Cardiac fibroblast (primary cell): Measurements from ENCODE around the gene ENTPD2.

Experiments
- DNase-seq, 2 donors: peaks; one replicate each; pipeline versions ENCODE4 v3.0.0 to v3.0.0-alpha.2; 2010; ENCODE audit warnings: low read depth in 2 of 2
- H3K4me3 ChIP-seq, 2 donors: replicated peaks in 1 of 2; 1 replicate in 1 of 2; 2 replicates in 1 of 2; pipeline ENCODE4 v1.5.1; 2011; ENCODE audit warnings: low read depth in 2 of 2, low read length in 2 of 2, mild to moderate bottlenecking in 2 of 2, moderate library complexity in 1 of 2
- TF ChIP-seq, protein P1 (sequence below): IDR thresholded peaks from one replicate; pipeline ENCODE4 v1.5.1; 2011; ENCODE audit warnings: low read depth, mild to moderate bottlenecking, low read length, inconsistent platforms

Gene ENTPD2

GRCh38 chr9:137052998-137053943, 590 bp downstream of the ENTPD2 start:
- no peak overlapping the region for H3K4me3 ChIP-seq
- DNase-seq, result no peak
- TF ChIP-seq, protein P1, sequence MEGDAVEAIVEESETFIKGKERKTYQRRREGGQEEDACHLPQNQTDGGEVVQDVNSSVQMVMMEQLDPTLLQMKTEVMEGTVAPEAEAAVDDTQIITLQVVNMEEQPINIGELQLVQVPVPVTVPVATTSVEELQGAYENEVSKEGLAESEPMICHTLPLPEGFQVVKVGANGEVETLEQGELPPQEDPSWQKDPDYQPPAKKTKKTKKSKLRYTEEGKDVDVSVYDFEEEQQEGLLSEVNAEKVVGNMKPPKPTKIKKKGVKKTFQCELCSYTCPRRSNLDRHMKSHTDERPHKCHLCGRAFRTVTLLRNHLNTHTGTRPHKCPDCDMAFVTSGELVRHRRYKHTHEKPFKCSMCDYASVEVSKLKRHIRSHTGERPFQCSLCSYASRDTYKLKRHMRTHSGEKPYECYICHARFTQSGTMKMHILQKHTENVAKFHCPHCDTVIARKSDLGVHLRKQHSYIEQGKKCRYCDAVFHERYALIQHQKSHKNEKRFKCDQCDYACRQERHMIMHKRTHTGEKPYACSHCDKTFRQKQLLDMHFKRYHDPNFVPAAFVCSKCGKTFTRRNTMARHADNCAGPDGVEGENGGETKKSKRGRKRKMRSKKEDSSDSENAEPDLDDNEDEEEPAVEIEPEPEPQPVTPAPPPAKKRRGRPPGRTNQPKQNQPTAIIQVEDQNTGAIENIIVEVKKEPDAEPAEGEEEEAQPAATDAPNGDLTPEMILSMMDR, result no peak

DNA sequence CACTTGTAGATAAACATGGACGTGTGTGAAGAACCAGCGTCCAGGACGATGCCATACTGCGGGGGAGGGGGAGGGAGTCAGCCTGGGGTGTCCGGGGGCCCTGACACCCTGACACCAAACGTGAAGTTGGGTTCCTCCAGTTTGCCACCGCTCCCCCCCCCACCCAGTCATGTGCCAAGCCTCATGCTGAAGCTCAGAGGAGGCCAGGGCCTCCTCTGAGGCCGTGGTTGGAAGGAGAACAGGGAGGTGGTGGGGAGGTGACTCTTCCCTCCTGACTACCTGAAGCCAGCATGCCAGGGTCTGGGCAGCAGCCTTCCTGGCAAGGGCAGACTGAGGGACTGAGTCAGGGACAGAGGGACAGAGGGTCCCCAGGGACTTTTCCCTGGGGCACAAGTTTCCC, 1.6 kb downstream of the ENTPD2 start:
- H3K4me3 ChIP-seq, result no peak overlapping the region
- no peak for DNase-seq
- TF ChIP-seq, protein P1, result no peak

- DNase-seq, result no peak
- TF ChIP-seq, protein P1, result no peak
- H3K4me3 ChIP-seq, result no peak overlapping the region
Measured at GRCh38 chr9:137051145-137051724, 2.6 kb downstream of the ENTPD2 start.

DNA sequence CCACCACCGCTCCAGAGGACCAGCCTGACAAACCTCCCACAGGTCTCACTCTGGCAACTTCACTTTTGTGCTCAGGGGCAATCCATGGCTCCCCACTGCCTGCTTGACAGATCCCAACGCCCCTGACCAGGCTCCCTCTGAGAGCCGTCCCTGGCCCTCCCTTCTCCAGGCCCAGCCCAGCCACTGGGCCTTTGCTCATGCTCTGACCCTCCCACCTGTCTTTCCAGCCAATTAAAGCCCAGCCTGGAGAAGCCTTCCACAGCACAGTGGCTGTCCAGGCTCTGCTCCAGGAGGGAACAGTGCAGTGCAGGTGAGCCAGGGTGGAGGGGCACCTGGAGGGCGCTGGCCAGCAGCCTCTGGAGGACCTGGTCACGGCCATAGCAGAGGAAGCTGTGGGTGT, 3.3 kb downstream of the ENTPD2 start:
- DNase-seq, result no peak
- TF ChIP-seq, protein P1, result no peak
- H3K4me3 ChIP-seq, result no peak overlapping the region

GRCh38 chr9:137049544-137050449, 4.1 kb downstream of the ENTPD2 start:
- peak; percentile 46 to 61 for DNase-seq
- TF ChIP-seq, protein P1, result peak; percentile 54
- no peak overlapping the region for H3K4me3 ChIP-seq
